Activated CD8-positive, alpha-beta memory T cell treated with anti-CD3 and anti-CD28 coated beads, Interleukin-2, amount 50 U/mL, for 1 hour (primary cell): ENCODE measurements around the gene RPA4.
"Not testable (repeated sequence)": the region's sequence is repeated elsewhere in the genome, so short reads cannot be mapped to it uniquely, and the experiment has no call there.

ENCODE experiments used
- DNase-seq: peaks from one replicate; pipeline ENCODE4 v3.0.0-alpha.2; 2020; ENCODE audit errors: extremely low read depth

RPA4 gene, protein sequence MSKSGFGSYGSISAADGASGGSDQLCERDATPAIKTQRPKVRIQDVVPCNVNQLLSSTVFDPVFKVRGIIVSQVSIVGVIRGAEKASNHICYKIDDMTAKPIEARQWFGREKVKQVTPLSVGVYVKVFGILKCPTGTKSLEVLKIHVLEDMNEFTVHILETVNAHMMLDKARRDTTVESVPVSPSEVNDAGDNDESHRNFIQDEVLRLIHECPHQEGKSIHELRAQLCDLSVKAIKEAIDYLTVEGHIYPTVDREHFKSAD

GRCh38 chrX:96883608-96884007 lies at the start of gene RPA4:
Gene RPA4, plus strand, starts transcription at chrX:96883908. Its CDS starts 403 bp downstream, at chrX:96884311.
- no peak for DNase-seq

GRCh38 chrX:96834137-96834536 lies 49.6 kb upstream of the RPA4 start:
- no peak for DNase-seq

- no peak for DNase-seq
These were observed 47.9 kb upstream of the RPA4 start for GRCh38 chrX:96835660-96836289.

GRCh38 chrX:96837808-96838207 lies 45.9 kb upstream of the RPA4 start:
- DNase-seq, result no peak

- no peak for DNase-seq
These were observed 45.2 kb upstream of the RPA4 start for GRCh38 chrX:96838537-96838936.

- no peak for DNase-seq
These were observed 42.4 kb upstream of the RPA4 start for GRCh38 chrX:96841325-96841724.

DNA sequence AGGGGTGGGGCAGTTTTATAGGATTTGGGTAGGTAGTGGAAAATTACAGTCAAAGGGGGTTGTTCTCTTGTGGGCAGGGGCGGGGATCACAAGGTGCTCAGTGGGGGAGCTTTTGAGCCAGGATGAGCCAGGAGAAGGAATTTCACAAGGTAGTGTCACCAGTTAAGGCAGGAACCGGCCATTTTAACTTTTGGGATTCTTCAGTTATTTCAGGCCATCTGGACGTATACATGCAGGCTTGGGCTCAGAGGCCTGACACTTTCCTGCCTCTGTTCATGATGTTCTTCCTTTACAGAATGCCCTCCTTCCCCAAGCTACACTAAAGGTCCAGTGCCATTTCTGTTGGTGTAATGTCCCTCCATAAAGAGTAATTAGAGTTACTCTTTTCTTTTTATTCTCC lies 41.8 kb upstream of the RPA4 start:
- not testable (repeated sequence) for DNase-seq

- DNase-seq, result no peak
These were observed 40.1 kb upstream of the RPA4 start for GRCh38 chrX:96843566-96843965.

DNA sequence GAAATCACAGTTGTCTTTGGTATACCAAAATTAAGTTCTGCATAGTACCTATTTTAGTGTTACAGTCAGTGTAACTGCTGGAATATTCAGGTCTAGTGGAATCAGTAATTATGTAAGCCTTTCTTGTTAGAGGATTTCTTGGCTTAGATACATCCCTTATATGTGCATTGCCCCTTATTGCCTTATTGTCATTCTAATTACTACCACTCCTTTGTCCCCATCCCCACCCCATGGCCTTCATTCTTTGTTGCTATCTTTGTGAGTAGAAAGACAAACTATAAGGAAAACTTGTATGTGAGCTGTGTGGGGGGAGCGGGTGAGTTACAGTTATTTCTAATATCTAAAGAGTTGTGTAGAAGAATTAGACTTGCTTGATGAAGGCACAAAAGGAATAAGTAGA lies 36.9 kb upstream of the RPA4 start:
- DNase-seq, result no peak

- DNase-seq, result not testable (repeated sequence)
These were observed 24.3 kb upstream of the RPA4 start for GRCh38 chrX:96859422-96859821.

DNA sequence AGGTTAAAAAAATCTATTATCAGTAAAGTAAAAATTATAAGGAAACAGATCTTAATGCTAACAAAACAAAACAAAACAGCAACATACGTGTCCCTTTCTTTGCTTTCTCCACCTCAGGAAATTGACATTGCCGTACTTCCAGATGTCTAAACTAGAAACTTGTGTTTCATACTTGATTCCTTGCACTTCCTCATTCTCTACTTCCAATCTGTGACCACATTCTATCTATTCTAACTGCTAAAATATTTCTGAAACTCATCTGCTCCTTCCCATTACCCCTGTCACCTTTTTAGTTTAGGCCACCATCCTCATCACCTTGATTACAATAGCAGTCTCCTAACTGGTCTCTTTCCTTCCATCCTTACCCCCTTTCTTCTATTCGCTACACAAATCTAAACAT lies 22.5 kb upstream of the RPA4 start:
- DNase-seq, result no peak

DNA sequence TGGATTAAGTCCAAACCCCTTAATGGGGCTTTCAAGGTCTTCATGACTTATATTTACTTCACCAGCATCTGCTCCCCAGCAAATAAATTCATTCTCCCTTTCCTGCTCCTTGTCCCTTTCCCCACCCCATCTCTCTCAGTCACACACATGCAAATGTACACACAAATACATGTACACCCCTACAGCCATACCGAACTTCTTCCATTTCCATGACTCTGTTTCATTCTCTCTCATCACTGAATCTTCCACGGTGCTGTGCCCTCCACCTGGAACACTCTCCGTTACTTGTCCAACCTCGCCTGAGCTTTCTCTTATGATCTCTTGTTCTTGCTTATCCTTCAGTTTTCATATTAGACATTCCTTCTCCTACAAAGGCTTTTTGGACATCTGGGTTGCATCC lies 22.0 kb upstream of the RPA4 start:
- DNase-seq, result no peak

- no peak for DNase-seq
These were observed 319 bp downstream of the RPA4 start for GRCh38 chrX:96884027-96884426.

DNA sequence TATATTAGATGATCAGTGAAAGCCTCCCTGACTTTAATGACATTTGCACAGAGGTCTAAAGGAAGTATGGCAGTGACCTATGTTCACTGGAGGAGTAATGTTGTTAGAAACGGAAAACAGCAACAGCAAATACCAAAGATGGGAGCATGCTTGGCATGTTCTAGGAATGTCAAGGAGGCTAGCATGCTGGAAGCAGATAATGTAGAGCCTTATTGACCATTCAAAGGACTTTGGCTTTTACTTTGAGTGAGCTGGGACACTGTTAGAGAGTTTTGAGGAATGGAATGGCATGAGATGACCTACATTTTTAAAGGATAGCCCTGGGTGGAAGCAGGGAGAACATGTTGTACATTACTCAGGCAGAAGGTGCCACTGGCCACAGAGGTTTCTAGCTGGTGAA lies 6.0 kb downstream of the RPA4 start:
- DNase-seq, result no peak

DNA sequence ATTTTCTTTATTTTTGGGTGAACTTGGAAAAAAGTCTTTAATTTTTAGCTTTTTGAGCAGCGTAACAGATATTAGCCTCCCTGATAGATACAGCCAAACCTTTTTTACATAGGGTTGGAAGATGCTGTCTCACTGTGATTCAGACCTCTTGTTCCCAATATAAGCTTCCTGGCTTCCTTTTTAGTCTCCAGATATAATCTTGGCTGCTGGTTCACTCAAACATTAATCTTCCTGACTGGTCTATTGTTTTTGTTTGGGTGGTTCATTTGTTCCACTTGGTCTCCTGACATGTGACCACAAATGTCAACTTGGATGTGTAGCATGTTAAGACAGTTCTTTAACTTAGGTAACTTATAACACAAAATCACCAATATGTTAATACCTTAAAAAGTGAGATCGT lies 23.0 kb downstream of the RPA4 start:
- DNase-seq, result no peak

DNA sequence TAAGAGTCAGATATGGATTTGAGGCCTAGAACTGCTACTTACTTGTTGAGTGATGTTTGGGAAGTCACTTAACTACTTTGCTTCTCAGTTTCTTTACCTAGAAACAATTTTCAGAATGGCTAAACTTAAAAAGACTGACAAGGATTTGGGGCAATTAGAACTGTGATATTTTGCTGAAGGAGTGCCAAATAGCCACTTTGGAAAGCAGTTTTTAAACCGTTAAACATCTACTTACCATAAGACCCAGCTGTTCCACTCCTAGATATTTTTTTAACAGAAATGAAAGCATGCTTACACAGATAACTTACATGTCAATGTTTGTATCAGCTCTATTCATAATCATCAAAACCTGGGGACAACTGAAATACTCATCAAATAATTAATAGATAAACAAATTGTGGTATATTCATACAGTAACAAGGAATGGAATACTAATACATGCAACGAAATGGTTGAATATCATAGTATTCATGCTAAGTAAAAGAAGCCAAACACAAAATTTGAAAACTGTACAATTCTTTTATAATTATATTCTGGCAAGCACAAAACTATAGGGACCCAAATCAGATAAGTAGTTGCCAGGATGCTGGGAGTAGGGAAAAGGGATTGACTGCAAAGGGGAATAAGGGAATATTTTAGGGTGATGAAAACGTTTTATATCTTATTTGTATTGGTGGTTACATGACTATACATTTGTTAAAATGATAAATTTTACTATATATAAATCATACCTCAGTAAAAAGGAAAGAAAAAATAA lies 24.0 kb downstream of the RPA4 start:
- no peak for DNase-seq

DNA sequence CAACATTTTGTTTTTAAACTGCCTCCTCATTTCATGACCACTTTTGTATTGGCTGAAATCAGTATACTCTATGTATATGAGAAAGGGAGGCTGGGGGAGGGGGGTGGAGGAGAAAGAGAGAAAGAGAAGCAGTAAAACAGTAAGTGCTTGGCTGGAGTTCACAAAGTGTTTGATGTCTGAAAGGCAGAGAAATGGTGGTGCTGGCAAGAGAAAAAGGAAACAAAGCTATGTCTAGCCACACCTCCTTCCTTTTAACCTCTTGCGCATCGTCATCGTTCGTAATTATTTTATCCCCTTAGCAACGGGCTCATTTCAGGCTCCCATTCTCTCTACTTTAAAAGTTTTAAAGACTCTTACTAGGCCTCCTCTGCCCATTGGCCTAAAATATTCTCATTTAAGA lies 25.6 kb downstream of the RPA4 start:
- DNase-seq, result no peak

- no peak for DNase-seq
These were observed 35.2 kb downstream of the RPA4 start for GRCh38 chrX:96918864-96919263.

- DNase-seq, result no peak
These were observed 36.0 kb downstream of the RPA4 start for GRCh38 chrX:96919672-96920071.

DNA sequence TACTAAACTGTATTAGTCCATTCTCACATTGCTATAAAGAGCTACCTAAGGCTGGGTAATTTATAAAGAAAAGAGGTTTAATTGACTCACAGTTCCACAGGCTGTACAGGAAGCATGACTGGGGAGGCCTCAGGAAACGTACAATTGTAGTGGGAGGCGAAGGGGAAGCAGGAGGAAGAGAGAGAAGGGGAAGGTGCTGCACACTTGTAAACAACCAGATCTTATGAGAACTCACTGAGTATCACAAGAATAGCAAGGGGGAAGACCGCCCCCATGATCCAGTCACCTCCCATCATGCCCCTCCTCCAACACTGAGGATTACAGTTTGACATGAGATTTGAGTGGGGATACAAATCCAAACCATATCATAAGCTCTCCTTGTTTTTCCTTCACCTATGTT lies 40.9 kb downstream of the RPA4 start:
- DNase-seq, result no peak

DNA sequence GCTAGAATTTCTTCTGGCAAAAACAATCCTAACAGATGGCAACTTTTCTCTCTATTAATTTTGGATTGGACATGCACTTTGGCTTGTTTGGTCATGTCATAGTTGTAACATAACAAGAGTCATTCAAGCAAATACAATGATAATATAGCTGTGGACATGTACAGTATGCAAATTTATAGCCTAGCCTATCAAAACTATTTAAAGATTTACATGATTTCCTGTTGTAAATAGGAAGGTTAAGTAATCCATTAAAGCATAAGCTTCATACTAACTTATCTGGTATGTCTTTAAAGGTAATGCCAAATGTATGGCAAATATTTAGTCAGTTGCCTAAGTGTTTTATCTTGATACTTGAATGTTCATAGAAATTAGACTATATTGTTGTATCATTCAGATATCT lies 45.3 kb downstream of the RPA4 start:
- no peak for DNase-seq
